Activated naive CD8-positive, alpha-beta T cell treated with anti-CD3 and anti-CD28 coated beads, Interleukin-2, amount 10 ng/mL, durations not matched to agents 7 days and 5 days (primary cell): ENCODE data around the gene CD82. TPM values are rescaled to one million over a fixed set of nuclear protein-coding genes. Genes with fewer than 3 reads are reported as not detected.

ENCODE experiments used
- ATAC-seq: fragments of 150-1000 bp; cut with Tn5 transposase; one replicate; pipeline ENCODE4 v1.10.0; 2021; ENCODE audit warnings: low read depth, moderate library complexity
- POLR2A ChIA-PET: fragments of 350-600 bp; sonication (Branson Sonifier 250); formaldehyde crosslinking; loops from one replicate; lab custom pipeline; 2021; ENCODE audit warnings: antibody characterized with exemption; lab: Charles Lee
- DNase-seq: peaks from one replicate; pipeline ENCODE4 v3.0.0; 2021
- H3K27ac Mint-ChIP-seq: one replicate; pipeline ENCODE4 v1.8.0; 2022; ENCODE audit warnings: mild to moderate bottlenecking, mixed read lengths
- H3K27me3 Mint-ChIP-seq: one replicate; pipeline ENCODE4 v1.8.0; 2022; ENCODE audit warnings: mild to moderate bottlenecking, moderate library complexity, mixed read lengths
- H3K36me3 Mint-ChIP-seq: one replicate; pipeline ENCODE4 v1.8.0; 2021; ENCODE audit warnings: mild to moderate bottlenecking, mixed read lengths
- H3K4me1 Mint-ChIP-seq: one replicate; pipeline ENCODE4 v1.8.0; 2021; ENCODE audit warnings: mixed read lengths
- H3K4me3 Mint-ChIP-seq: one replicate; pipeline ENCODE4 v1.8.0; 2022; ENCODE audit warnings: mild to moderate bottlenecking, moderate library complexity, mixed read lengths
- H3K9me3 Mint-ChIP-seq: one replicate; pipeline ENCODE4 v1.8.0; 2021; ENCODE audit warnings: mixed read lengths
- total RNA-seq, 2 experiments: library from RNA; stranded (reverse); gene quantifications; one replicate each; pipeline ENCODE4 v1.2.3, GENCODE V29; 2021

The CD82 gene
- total RNA-seq, 2 experiments from 2014 or later, result 71.9 to 80.2 TPM

- no peak for DNase-seq
- POLR2A ChIA-PET, result interaction anchor here (0.7 to 1.2 kb wide), 3 partner anchors 10 to 18 kb away, joined by 3 to 4 read pairs (median 3); partner anchors contain the start of gene CD82
- H3K27ac Mint-ChIP-seq, result peak overlapping the region; percentile 83
- peaks cover 30% of the 10 kb centered on the region for H3K36me3 Mint-ChIP-seq
- H3K27me3 Mint-ChIP-seq, result no peaks in the 10 kb centered on the region
- peaks cover 48% of the 10 kb centered on the region for H3K4me1 Mint-ChIP-seq
- H3K9me3 Mint-ChIP-seq, result peaks cover 2% of the 10 kb centered on the region
- H3K4me3 Mint-ChIP-seq, result no peak overlapping the region
- ATAC-seq, result no peak
These were observed 12.8 kb downstream of the CD82 start for GRCh38 chr11:44578279-44578678.

GRCh38 chr11:44579302-44579761, 13.9 kb downstream of the CD82 start:
- ATAC-seq (no peak), DNase-seq (no peak)
- H3K36me3 Mint-ChIP-seq, result peaks cover 36% of the 10 kb centered on the region
- no peak overlapping the region for H3K27ac Mint-ChIP-seq
- POLR2A ChIA-PET, result interaction anchor here (0.7 to 1.5 kb wide), 4 partner anchors 8 to 17 kb away, joined by 3 to 4 read pairs (median 4); partner anchors contain the start of gene CD82
- H3K9me3 Mint-ChIP-seq, result peaks cover 2% of the 10 kb centered on the region
- H3K4me3 Mint-ChIP-seq, result no peak overlapping the region
- H3K27me3 Mint-ChIP-seq, result no peaks in the 10 kb centered on the region
- H3K4me1 Mint-ChIP-seq, result peaks cover 38% of the 10 kb centered on the region

GRCh38 chr11:44580701-44581100, 15.2 kb downstream of the CD82 start:
- no peak overlapping the region for H3K4me3 Mint-ChIP-seq
- H3K27me3 Mint-ChIP-seq, result no peaks in the 10 kb centered on the region
- DNase-seq, result no peak
- POLR2A ChIA-PET, result interaction anchor here (0.9 to 1.5 kb wide), 2 partner anchors 12 to 16 kb away, joined by 3 to 4 read pairs; no protein-coding TSS in a partner anchor
- ATAC-seq, result no peak
- H3K36me3 Mint-ChIP-seq, result peaks cover 36% of the 10 kb centered on the region
- peaks cover 27% of the 10 kb centered on the region for H3K4me1 Mint-ChIP-seq
- H3K9me3 Mint-ChIP-seq, result peaks cover 2% of the 10 kb centered on the region
- H3K27ac Mint-ChIP-seq, result no peak overlapping the region

GRCh38 chr11:44581246-44581645, 15.8 kb downstream of the CD82 start:
- DNase-seq (no peak), ATAC-seq (no peak)
- peaks cover 22% of the 10 kb centered on the region for H3K4me1 Mint-ChIP-seq
- POLR2A ChIA-PET, result interaction anchor here (0.9 to 1.5 kb wide), 2 partner anchors 12 to 15 kb away, joined by 3 to 4 read pairs; no protein-coding TSS in a partner anchor
- no peak overlapping the region for H3K4me3 Mint-ChIP-seq
- peaks cover 36% of the 10 kb centered on the region for H3K36me3 Mint-ChIP-seq
- no peaks in the 10 kb centered on the region for H3K27me3 Mint-ChIP-seq
- H3K27ac Mint-ChIP-seq, result no peak overlapping the region
- H3K9me3 Mint-ChIP-seq, result peaks cover 2% of the 10 kb centered on the region

- Mint-ChIP-seq H3K4me1 (peaks cover 16% of the 10 kb centered on the region), H3K4me3 (no peak overlapping the region), H3K36me3 (peaks cover 37% of the 10 kb centered on the region), H3K27me3 (no peaks in the 10 kb centered on the region), H3K27ac (no peak overlapping the region), H3K9me3 (peaks cover 2% of the 10 kb centered on the region)
- ATAC-seq (no peak), DNase-seq (no peak)
- POLR2A ChIA-PET, result interaction anchor here (1.8 kb wide), 1 partner anchor 14 kb away, joined by 7 read pairs; no protein-coding TSS in a partner anchor
These were observed 17.3 kb downstream of the CD82 start for GRCh38 chr11:44582641-44583352.

GRCh38 chr11:44583353-44583669, 17.8 kb downstream of the CD82 start:
- Mint-ChIP-seq H3K27me3 (no peaks in the 10 kb centered on the region), H3K4me1 (peaks cover 15% of the 10 kb centered on the region), H3K27ac (no peak overlapping the region), H3K9me3 (peaks cover 2% of the 10 kb centered on the region), H3K4me3 (no peak overlapping the region), H3K36me3 (peaks cover 37% of the 10 kb centered on the region)
- DNase-seq (no peak), ATAC-seq (no peak)
- POLR2A ChIA-PET, result interaction anchor here (0.9 to 1.8 kb wide), 3 partner anchors 9 to 29 kb away, joined by 3 to 7 read pairs (median 4); no protein-coding TSS in a partner anchor

GRCh38 chr11:44585421-44585820, 20.0 kb downstream of the CD82 start:
- peaks cover 39% of the 10 kb centered on the region for H3K36me3 Mint-ChIP-seq
- DNase-seq (no peak), ATAC-seq (no peak)
- H3K9me3 Mint-ChIP-seq, result peaks cover 2% of the 10 kb centered on the region
- no peaks in the 10 kb centered on the region for H3K27me3 Mint-ChIP-seq
- H3K27ac Mint-ChIP-seq, result peak overlapping the region; percentile 51
- POLR2A ChIA-PET, result no interaction called here
- H3K4me1 Mint-ChIP-seq, result peaks cover 4% of the 10 kb centered on the region
- no peak overlapping the region for H3K4me3 Mint-ChIP-seq

- H3K9me3 Mint-ChIP-seq, result no peaks in the 10 kb centered on the region
- H3K36me3 Mint-ChIP-seq, result peaks cover 12% of the 10 kb centered on the region
- no peak overlapping the region for H3K27ac Mint-ChIP-seq
- H3K27me3 Mint-ChIP-seq, result no peaks in the 10 kb centered on the region
- H3K4me3 Mint-ChIP-seq, result no peak overlapping the region
- ATAC-seq, result no peak
- POLR2A ChIA-PET, result no interaction called here
- peaks cover 12% of the 10 kb centered on the region for H3K4me1 Mint-ChIP-seq
- DNase-seq, result no peak
These were observed 23.8 kb downstream of the CD82 start for GRCh38 chr11:44589301-44589700.

GRCh38 chr11:44590769-44591168, 25.3 kb downstream of the CD82 start:
- POLR2A ChIA-PET, result interaction anchor here (0.6 to 1.0 kb wide), 3 partner anchors 14 to 1977 kb away, joined by 3 to 4 read pairs (median 3); no protein-coding TSS in a partner anchor
- peaks cover 16% of the 10 kb centered on the region for H3K4me1 Mint-ChIP-seq
- no peaks in the 10 kb centered on the region for H3K9me3 Mint-ChIP-seq

GRCh38 chr11:44591557-44591956, 26.1 kb downstream of the CD82 start:
- H3K9me3 Mint-ChIP-seq, result no peaks in the 10 kb centered on the region
- H3K4me3 Mint-ChIP-seq, result no peak overlapping the region
- no peaks in the 10 kb centered on the region for H3K27me3 Mint-ChIP-seq
- DNase-seq (no peak), ATAC-seq (no peak)
- H3K36me3 Mint-ChIP-seq, result peaks cover 18% of the 10 kb centered on the region
- no peak overlapping the region for H3K27ac Mint-ChIP-seq
- H3K4me1 Mint-ChIP-seq, result peaks cover 23% of the 10 kb centered on the region
- POLR2A ChIA-PET, result interaction anchor here (0.9 kb wide), 1 partner anchor 14 kb away, joined by 4 read pairs; no protein-coding TSS in a partner anchor

More at GRCh38 chr11:44590769-44591168, 25.3 kb downstream of the CD82 start:
- ATAC-seq (no peak), DNase-seq (no peak)
- Mint-ChIP-seq H3K27me3 (no peaks in the 10 kb centered on the region), H3K27ac (peak overlapping the region; percentile 75), H3K4me3 (no peak overlapping the region), H3K36me3 (peaks cover 17% of the 10 kb centered on the region)

- Mint-ChIP-seq H3K27ac (no peak overlapping the region), H3K4me3 (no peak overlapping the region)
These were observed 26.9 kb downstream of the CD82 start for GRCh38 chr11:44592125-44592940.

GRCh38 chr11:44593251-44593650, 27.8 kb downstream of the CD82 start:
- no peak for ATAC-seq
- H3K4me1 Mint-ChIP-seq, result peaks cover 33% of the 10 kb centered on the region
- POLR2A ChIA-PET, result no interaction called here
- peaks cover 15% of the 10 kb centered on the region for H3K36me3 Mint-ChIP-seq
- H3K4me3 Mint-ChIP-seq, result no peak overlapping the region
- DNase-seq, result no peak
- no peaks in the 10 kb centered on the region for H3K27me3 Mint-ChIP-seq
- no peaks in the 10 kb centered on the region for H3K9me3 Mint-ChIP-seq
- H3K27ac Mint-ChIP-seq, result peak overlapping the region; percentile 49

More at GRCh38 chr11:44592125-44592940, 26.9 kb downstream of the CD82 start:
- no peak for ATAC-seq
- Mint-ChIP-seq H3K27me3 (no peaks in the 10 kb centered on the region), H3K4me1 (peaks cover 29% of the 10 kb centered on the region), H3K36me3 (peaks cover 16% of the 10 kb centered on the region), H3K9me3 (no peaks in the 10 kb centered on the region)
- POLR2A ChIA-PET, result no interaction called here
- no peak for DNase-seq

GRCh38 chr11:44595006-44595405, 29.5 kb downstream of the CD82 start:
- DNase-seq, result no peak
- POLR2A ChIA-PET, result no interaction called here
- Mint-ChIP-seq H3K4me3 (no peak overlapping the region), H3K9me3 (no peaks in the 10 kb centered on the region), H3K27me3 (no peaks in the 10 kb centered on the region), H3K4me1 (peaks cover 35% of the 10 kb centered on the region), H3K27ac (peak overlapping the region; percentile 76), H3K36me3 (peaks cover 6% of the 10 kb centered on the region)
- ATAC-seq, result no peak
